Esophagus muscularis mucosa (tissue), 3 donors: ENCODE measurements around the gene KLHL14.

Experiments used
- POLR2A ChIP-seq: fragments of 450-650 bp; IDR thresholded peaks from one replicate; pipeline ENCODE4 v1.6.1; 2017; ENCODE audit warnings: antibody characterized with exemption, moderate library complexity, mild to moderate bottlenecking, low read depth
- TF ChIP-seq, protein P1 (sequence below), 3 experiments: fragments of 200-600 bp in 2 of 3; fragments of 450-650 bp in 1 of 3; sonication (generic) in 2 of 3; IDR thresholded peaks; one replicate each; pipeline ENCODE4 v1.5.1; 2017 to 2019; ENCODE audit warnings: antibody characterized with exemption in 3 of 3, mild to moderate bottlenecking in 2 of 3, moderate library complexity in 1 of 3

DNA sequence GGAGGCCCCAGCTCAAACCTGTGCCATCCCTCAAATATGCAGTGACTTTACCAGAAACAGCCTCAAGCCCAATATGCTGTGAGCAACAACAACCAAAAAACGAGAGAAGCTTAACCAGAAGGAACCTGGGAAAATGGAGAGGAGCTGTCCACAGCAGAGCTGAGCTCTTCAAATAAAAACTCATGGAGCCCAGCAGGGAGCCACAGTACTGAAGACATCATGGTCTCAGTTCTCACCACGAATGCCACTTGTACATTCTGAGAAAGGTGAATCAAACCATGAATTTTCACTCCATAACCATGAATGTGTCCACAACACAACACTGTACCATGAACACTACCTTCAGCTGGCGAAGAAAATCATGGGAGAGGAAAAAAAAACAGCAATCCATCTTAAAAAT, 50.5 kb downstream of the KLHL14 start:
- TF ChIP-seq, protein P1, sequence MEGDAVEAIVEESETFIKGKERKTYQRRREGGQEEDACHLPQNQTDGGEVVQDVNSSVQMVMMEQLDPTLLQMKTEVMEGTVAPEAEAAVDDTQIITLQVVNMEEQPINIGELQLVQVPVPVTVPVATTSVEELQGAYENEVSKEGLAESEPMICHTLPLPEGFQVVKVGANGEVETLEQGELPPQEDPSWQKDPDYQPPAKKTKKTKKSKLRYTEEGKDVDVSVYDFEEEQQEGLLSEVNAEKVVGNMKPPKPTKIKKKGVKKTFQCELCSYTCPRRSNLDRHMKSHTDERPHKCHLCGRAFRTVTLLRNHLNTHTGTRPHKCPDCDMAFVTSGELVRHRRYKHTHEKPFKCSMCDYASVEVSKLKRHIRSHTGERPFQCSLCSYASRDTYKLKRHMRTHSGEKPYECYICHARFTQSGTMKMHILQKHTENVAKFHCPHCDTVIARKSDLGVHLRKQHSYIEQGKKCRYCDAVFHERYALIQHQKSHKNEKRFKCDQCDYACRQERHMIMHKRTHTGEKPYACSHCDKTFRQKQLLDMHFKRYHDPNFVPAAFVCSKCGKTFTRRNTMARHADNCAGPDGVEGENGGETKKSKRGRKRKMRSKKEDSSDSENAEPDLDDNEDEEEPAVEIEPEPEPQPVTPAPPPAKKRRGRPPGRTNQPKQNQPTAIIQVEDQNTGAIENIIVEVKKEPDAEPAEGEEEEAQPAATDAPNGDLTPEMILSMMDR (IDR thresholded peaks at IDR 0.05) = no peak
- no peak for TF ChIP-seq POLR2A
